Measurements from ENCODE around the gene CCNI2.

GRCh38 chr5:132762246-132763000 lies 15.2 kb downstream of the CCNI2 start:
- TF ChIP-seq, protein P1, sequence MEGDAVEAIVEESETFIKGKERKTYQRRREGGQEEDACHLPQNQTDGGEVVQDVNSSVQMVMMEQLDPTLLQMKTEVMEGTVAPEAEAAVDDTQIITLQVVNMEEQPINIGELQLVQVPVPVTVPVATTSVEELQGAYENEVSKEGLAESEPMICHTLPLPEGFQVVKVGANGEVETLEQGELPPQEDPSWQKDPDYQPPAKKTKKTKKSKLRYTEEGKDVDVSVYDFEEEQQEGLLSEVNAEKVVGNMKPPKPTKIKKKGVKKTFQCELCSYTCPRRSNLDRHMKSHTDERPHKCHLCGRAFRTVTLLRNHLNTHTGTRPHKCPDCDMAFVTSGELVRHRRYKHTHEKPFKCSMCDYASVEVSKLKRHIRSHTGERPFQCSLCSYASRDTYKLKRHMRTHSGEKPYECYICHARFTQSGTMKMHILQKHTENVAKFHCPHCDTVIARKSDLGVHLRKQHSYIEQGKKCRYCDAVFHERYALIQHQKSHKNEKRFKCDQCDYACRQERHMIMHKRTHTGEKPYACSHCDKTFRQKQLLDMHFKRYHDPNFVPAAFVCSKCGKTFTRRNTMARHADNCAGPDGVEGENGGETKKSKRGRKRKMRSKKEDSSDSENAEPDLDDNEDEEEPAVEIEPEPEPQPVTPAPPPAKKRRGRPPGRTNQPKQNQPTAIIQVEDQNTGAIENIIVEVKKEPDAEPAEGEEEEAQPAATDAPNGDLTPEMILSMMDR (IDR thresholded peaks at IDR 0.05), result no peak
- TF ChIP-seq POLR2A (IDR thresholded peaks at IDR 0.05), result no peak
